Measurements from ENCODE around the gene ZFPL1.
A peak's percentile ranks its signal among the peaks of the same experiment; 100 is the strongest.

The ZFPL1 gene

GRCh38 chr11:65083834-65084597 lies at the start of gene ZFPL1, which contains the start of gene CDCA5:
Gene ZFPL1, plus strand, starts transcription at chr11:65084222. Its CDS starts 477 bp downstream, at chr11:65084699.
Gene CDCA5, minus strand, starts transcription at chr11:65084040. Its CDS starts 62 bp downstream, at chr11:65083978.
- DNase-seq, result peak; percentile 97

DNA sequence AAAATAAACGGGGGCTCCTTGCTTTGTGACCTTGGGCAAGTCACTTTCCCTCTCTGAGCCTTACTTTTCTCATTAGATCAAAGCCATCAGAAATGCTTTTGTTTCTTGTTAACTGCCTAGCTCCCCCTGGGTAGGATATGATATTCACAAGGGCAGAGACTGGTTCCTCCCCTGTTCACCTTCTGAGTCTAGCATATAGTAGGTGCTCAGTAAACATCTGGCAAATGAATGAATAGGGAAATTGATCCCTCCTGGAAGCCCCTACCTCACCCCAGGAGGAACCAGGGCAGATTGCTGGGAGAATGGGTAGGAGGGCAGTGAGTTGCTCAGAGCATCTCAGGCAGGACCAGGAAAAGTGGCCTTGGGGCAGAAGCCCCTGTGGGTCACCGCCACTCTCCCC lies 49.6 kb upstream of the ZFPL1 start:
- no peak for DNase-seq

- no peak for DNase-seq
These were observed 48.4 kb upstream of the ZFPL1 start for GRCh38 chr11:65035579-65035978.

DNA sequence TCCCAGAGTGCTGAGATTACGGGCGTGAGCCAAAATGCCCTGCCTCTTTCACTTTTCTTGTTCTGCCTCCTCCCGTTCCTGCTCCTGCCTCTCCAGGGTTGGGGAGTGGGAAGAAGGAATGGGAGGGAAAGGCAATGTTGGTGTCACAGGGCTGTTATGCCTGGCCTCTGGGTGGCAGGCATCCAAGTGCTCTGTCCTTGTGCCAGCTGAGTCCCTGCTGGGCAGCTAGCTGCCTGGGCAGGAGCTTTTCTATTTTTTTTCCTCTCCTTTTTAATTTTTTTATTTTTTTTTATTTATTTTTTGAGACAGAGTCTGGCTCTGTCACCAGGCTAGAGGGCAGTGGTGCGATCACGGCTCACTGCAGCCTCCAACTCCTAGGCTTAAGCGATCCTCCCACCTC lies 47.1 kb upstream of the ZFPL1 start:
- DNase-seq, result no peak

DNA sequence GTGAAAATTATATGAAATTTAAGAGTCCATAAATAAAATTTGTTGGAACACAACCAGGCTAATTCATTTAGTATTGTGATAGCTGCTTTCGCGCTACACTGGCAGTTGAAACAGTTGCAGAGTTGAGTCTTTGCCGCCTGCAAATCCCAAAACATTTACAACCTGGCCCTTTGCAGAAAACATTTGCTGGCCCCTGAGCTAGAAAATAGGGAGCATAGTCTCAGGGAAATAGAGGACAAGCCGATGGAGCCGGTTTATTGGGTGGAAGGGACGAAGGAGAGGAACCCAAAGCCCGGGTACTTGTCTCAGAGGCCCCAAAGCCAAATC lies 43.5 kb upstream of the ZFPL1 start:
- DNase-seq, result no peak

GRCh38 chr11:65040847-65041622 lies 43.0 kb upstream of the ZFPL1 start, which contains the start of gene SAC3D1:
Gene SAC3D1, plus strand, starts transcription at chr11:65041210. Its CDS starts 83 bp downstream, at chr11:65041293.
- DNase-seq, result peak; percentile 99

DNA sequence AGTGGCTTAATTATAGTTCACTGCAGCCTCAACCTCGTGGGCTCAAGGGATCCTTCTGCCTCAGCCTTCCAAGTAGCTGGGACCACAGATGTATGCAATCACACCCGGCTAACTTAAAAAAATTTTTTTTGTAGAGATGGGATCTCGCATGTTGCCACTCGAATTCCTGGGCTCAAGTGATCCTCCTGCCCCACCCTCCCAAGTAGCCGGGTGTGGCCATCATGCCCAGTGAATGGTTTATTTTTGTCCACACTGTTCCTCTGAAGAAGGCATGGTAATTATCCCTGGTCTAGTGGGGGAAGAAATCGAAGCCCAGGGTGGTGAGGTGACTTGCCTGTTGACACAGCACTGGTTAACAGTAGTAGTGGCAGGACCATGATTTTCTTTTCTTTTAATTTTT lies 41.1 kb upstream of the ZFPL1 start:
- no peak for DNase-seq

GRCh38 chr11:65043881-65044501 lies 40.0 kb upstream of the ZFPL1 start:
- peak; percentile 24 for DNase-seq

DNA sequence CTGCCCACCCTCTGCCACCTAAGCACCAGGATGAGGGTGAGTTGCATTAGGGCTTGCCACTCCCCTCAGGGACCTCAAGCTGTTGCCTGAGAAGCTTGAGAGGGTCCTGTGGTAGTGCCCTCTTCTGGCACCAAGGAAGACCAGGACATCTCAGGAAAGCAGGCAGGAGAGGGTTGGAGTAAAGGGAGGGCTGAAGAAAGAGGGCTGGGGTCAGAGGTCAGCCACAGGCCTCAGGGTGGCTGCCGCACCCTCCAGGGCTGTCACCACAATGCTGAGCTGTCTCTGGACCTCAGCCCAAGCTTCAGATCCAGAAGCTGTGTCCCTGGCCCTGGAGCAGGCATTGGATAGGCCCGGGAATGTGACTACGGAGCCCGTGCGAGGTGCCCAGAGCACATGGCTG lies 39.0 kb upstream of the ZFPL1 start:
- no peak for DNase-seq

- no peak for DNase-seq
These were observed 38.3 kb upstream of the ZFPL1 start for GRCh38 chr11:65045728-65046127.

DNA sequence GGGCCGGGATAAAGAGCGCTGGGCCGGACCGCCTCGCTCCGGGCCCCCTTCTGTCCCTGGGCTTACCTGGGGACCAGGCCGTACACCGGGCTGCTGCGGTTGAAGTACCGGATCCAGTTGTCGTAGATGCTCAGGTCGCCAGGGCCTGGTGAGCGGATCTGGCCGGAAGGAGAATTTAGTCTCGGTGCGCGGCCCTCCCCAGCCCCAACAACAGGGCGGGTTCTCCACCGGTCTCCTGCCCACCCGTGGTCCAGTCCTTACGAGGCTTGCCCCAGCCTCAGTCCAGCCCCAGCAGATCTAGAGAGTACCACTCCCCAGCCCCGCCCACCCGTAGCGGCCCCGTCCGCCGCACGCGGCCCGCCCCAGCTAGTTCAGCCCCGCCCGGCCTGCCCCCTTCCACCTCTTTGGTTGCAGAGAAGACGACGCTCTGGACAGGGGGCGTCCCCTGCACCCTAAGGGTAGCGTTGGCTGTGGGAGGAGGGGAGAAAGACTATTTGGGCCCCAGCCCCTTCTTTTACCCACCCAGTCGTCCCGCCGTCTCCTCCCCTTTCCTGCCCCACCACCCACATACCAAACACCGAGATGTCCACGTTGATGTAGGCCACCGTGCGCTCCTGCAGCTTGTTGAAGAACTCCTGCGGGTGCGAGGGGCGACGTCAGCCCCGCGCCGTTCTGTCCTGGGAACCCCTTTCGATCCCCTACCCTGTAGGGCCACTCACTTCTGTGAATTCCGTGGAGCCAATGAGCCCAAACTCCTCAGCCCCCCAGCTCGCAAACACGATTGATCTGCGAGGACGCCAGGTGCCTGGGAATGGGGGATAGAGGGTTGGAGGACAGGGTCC lies 36.2 kb upstream of the ZFPL1 start:
- no peak for DNase-seq

DNA sequence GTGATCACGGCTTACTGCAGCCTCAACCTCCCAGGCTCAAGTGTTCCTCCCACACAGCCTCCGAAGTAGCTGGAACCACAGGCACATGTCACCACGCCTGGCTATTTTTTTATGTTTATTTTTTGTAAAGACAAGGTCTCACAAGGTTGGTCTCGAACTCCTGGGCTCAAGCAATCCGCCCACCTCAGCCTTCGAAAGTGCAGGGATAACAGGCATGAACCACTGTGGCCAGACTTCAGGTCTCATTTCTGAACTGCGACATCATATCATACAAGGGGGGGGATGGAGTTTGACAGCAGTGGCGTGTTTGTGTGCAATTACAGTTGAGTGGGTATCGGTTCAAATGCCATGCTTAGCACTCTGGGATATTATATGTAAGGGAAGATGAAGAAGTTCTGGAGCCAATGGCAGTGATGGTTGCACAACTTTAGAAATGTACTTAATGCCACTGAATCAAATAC lies 32.6 kb upstream of the ZFPL1 start:
- DNase-seq, result no peak

GRCh38 chr11:65053827-65054508 lies 30.1 kb upstream of the ZFPL1 start:
- DNase-seq, result no peak

DNA sequence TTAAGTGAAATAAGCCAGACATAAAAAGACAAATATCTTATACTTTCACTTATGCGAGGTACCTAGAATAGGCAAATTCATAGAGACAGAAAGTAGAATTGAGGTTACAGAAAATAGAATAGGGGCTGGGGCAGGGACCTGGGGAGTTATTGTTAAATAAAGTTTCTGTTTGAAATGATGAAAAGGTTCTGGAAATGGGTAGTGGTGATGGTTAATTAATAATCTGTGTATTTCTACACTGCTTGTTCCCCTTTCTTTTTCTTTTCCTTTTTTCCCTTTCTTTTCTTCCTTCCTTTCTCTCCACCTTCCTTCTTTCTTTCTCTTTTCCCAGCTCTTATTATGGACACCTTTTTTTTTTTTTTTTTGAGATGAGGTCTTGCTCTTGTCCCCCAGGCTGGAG lies 28.5 kb upstream of the ZFPL1 start:
- DNase-seq, result no peak

DNA sequence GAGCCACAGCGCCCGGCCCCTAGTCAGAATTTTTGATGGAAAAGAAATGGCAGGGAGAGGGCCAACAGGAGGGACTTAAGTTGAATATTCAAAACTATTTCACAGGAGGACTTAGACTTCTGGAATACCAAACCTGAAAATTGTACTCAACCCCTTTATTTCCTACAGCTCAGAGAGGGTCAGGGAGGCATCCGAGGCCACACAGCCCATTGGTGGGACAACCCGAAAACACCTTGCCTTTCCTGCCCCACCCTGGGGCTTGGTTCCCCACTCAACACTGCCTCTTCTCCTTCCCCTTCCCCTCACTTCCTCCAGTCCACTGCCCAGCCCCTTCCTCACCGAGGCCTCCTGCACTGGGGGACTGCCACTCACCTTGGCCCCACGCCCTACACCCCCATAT lies 27.0 kb upstream of the ZFPL1 start:
- DNase-seq, result no peak

- DNase-seq, result no peak
These were observed 26.5 kb upstream of the ZFPL1 start for GRCh38 chr11:65057526-65057925.

DNA sequence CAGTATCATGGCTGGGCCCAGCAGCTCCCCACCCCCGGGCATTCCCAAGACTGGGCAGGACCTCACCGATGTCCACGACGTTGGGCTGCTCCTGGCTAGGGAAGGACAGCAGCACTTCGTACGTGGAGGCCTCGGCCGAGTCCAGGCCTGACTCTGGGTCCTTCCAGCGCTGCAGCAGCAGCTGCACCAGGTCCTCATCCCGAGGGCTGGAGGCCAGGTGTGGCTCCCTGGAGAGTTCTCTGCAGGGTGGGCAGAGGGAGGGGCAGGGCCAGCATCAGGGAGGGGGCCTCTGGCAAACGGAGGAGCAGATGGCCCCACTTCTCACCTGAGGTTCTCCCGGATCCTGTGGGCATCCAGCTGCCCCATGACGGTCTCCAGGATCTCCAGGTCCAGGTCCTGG lies 26.0 kb upstream of the ZFPL1 start:
- DNase-seq, result no peak

DNA sequence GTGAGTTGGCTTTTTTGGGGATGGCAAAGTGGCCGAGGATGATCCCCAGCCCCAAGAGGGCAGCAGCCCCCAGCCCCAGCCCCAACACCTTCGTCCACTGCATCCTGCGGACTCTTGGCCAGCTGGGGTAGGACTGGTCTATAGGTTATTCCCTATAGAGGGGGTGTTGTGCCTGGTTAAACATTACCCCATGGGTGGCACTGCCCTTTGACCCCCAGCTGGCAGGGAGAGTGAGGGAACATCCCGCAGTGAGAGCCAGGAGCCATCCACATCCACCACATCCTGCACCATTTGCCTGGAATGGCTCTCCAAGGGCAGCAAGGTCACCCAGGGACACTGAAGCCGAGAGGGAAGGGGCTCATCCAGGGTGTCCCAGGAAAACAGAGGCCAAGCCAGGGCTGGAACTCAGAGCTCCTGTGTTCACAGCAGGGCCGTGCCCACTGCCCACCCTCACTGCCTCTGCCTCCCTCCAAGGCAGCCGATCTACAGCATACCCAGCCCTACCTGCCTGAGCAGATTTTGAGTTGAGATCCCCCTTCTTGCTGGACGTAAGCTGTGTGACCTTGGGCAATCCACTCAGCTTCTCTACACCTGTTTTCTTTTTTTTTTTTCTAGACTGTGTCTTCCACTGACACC lies 25.5 kb upstream of the ZFPL1 start, which contains the start of gene NAALADL1:
TSS of gene NAALADL1 (minus strand) at position 135 of the 636 bp plus-strand sequence. CDS start at position 103, 32 bp downstream.
- no peak for DNase-seq

- no peak for DNase-seq
These were observed 24.5 kb upstream of the ZFPL1 start for GRCh38 chr11:65059523-65059922.

- DNase-seq, result no peak
These were observed 23.8 kb upstream of the ZFPL1 start for GRCh38 chr11:65059959-65060824.
